H9 (cell line): ENCODE data around the gene WSCD1. TPM values are rescaled to one million over a fixed set of nuclear protein-coding genes. Genes with fewer than 3 reads are reported as not detected.

Experiments
- DNase-seq: peaks from one replicate; pipeline ENCODE4 v3.0.0-alpha.2; 2017
- H2AFZ ChIP-seq: one replicate; pipeline ENCODE4 v1.6.1; 2013; ENCODE audit warnings: mild to moderate bottlenecking, low read length, control low read depth, moderate library complexity
- H2AK5ac ChIP-seq: 2 replicates; pipeline ENCODE4 v1.6.1; 2013; ENCODE audit warnings: low read length, control low read depth, mixed read lengths; ENCODE audit not compliant: insufficient read length
- H2BK120ac ChIP-seq: one replicate; pipeline ENCODE4 v1.6.1; 2013; ENCODE audit warnings: low read depth, mild to moderate bottlenecking, low read length, control low read depth, inconsistent platforms; ENCODE audit not compliant: poor library complexity, severe bottlenecking
- H2BK12ac ChIP-seq: 2 replicates; pipeline ENCODE4 v1.6.1; 2013; ENCODE audit warnings: low read length, control low read depth, mixed read lengths, low read depth; ENCODE audit not compliant: insufficient read length
- H2BK15ac ChIP-seq: 2 replicates; pipeline ENCODE4 v1.6.1; 2013; ENCODE audit warnings: low read depth, low read length, control low read depth
- H2BK20ac ChIP-seq: one replicate; pipeline ENCODE4 v1.6.1; 2013; ENCODE audit warnings: low read depth, mild to moderate bottlenecking, low read length, control low read depth, inconsistent platforms; ENCODE audit not compliant: poor library complexity, severe bottlenecking
- H2BK5ac ChIP-seq: 2 replicates; pipeline ENCODE4 v1.6.1; 2013; ENCODE audit warnings: low read length, control low read depth, mixed read lengths; ENCODE audit not compliant: insufficient read length
- H3K14ac ChIP-seq: 2 replicates; pipeline ENCODE4 v1.6.1; 2013; ENCODE audit warnings: low read length, control low read depth; ENCODE audit not compliant: insufficient read depth
- H3K18ac ChIP-seq: 2 replicates; pipeline ENCODE4 v1.6.1; 2013; ENCODE audit warnings: low read depth, mild to moderate bottlenecking, mixed read lengths, low read length, control low read depth; ENCODE audit not compliant: insufficient read length
- H3K23ac ChIP-seq: 2 replicates; pipeline ENCODE4 v1.6.1; 2013; ENCODE audit warnings: low read length, control low read depth, mixed read lengths, low read depth; ENCODE audit not compliant: insufficient read length
- H3K23me2 ChIP-seq: 2 replicates; pipeline ENCODE4 v1.6.1; 2013; ENCODE audit warnings: low read depth, mild to moderate bottlenecking, mixed read lengths, low read length, control low read depth; ENCODE audit not compliant: insufficient read length, poor library complexity, severe bottlenecking
- H3K27ac ChIP-seq: 2 replicates; pipeline ENCODE4 v1.5.1; 2013; ENCODE audit warnings: low read length, control low read depth, mixed read lengths, low read depth; ENCODE audit not compliant: insufficient read length
- H3K27me3 ChIP-seq: 2 replicates; pipeline ENCODE4 v1.6.1; 2013; ENCODE audit warnings: low read length, control low read depth, inconsistent platforms; ENCODE audit not compliant: insufficient read depth
- H3K4ac ChIP-seq: 2 replicates; pipeline ENCODE4 v1.6.1; 2013; ENCODE audit warnings: low read depth, mild to moderate bottlenecking, control low read depth, inconsistent platforms, low read length, moderate library complexity
- H3K4me1 ChIP-seq: 2 replicates; pipeline ENCODE4 v1.6.1; 2013; ENCODE audit warnings: low read length, control low read depth, inconsistent platforms; ENCODE audit not compliant: insufficient read depth
- H3K4me2 ChIP-seq: 2 replicates; pipeline ENCODE4 v1.6.1; 2013; ENCODE audit warnings: low read length, control low read depth, mixed read lengths; ENCODE audit not compliant: insufficient read length, insufficient read depth
- H3K56ac ChIP-seq: 2 replicates; pipeline ENCODE4 v1.6.1; 2013; ENCODE audit warnings: low read depth, mild to moderate bottlenecking, mixed read lengths, low read length, control low read depth; ENCODE audit not compliant: insufficient read length
- H3K79me1 ChIP-seq: 2 replicates; pipeline ENCODE4 v1.6.1; 2013; ENCODE audit warnings: low read depth, mild to moderate bottlenecking, moderate library complexity, low read length, control low read depth, inconsistent platforms; ENCODE audit not compliant: insufficient read depth, poor library complexity, severe bottlenecking
- H3K79me2 ChIP-seq: 2 replicates; pipeline ENCODE4 v1.6.1; 2013; ENCODE audit warnings: low read length, control low read depth, inconsistent platforms; ENCODE audit not compliant: insufficient read depth
- H3K9ac ChIP-seq: 2 replicates; pipeline ENCODE4 v1.6.1; 2013; ENCODE audit warnings: low read length, control low read depth, mixed read lengths; ENCODE audit not compliant: insufficient read length; ENCODE audit errors: extremely low read depth
- H3K9me3 ChIP-seq: one replicate; pipeline ENCODE4 v1.6.1; 2013; ENCODE audit warnings: low read depth, low read length, inconsistent platforms; ENCODE audit not compliant: control insufficient read depth
- H3T11ph ChIP-seq: one replicate; pipeline ENCODE4 v1.6.1; 2013; ENCODE audit warnings: mild to moderate bottlenecking, low read length, control low read depth, inconsistent platforms
- H4K20me1 ChIP-seq: one replicate; pipeline ENCODE4 v1.6.1; 2013; ENCODE audit not compliant: control insufficient read depth, insufficient read length, insufficient read depth
- H4K5ac ChIP-seq: 2 replicates; pipeline ENCODE4 v1.6.1; 2013; ENCODE audit warnings: low read depth, mild to moderate bottlenecking, mixed read lengths, low read length, control low read depth; ENCODE audit not compliant: insufficient read length
- H4K8ac ChIP-seq: replicated peaks from 2 replicates; pipeline ENCODE4 v1.6.1; 2013; ENCODE audit warnings: low read length, control low read depth, mixed read lengths, low read depth; ENCODE audit not compliant: insufficient read length
- H4K91ac ChIP-seq: 2 replicates; pipeline ENCODE4 v1.6.1; 2013; ENCODE audit warnings: low read depth, mild to moderate bottlenecking, moderate library complexity, mixed read lengths, low read length, control low read depth; ENCODE audit not compliant: insufficient read length
- H3K27ac Mint-ChIP-seq, 3 experiments: 2 replicates in 2 of 3; 3 replicates in 1 of 3; pipeline ENCODE4 v1.8.0; 2020 to 2021; ENCODE audit warnings: mixed read lengths in 3 of 3, mild to moderate bottlenecking in 1 of 3, moderate library complexity in 1 of 3
- H3K27me3 Mint-ChIP-seq: 2 replicates; pipeline ENCODE4 v1.8.0; 2021; ENCODE audit warnings: low read depth, mild to moderate bottlenecking, moderate library complexity, mixed read lengths
- H3K36me3 Mint-ChIP-seq, 3 experiments: 2 replicates in 2 of 3; 3 replicates in 1 of 3; pipeline ENCODE4 v1.8.0; 2020 to 2021; ENCODE audit warnings: low read depth in 3 of 3, mixed read lengths in 3 of 3; ENCODE audit not compliant: insufficient read depth in 1 of 3
- H3K4me1 Mint-ChIP-seq, 2 experiments: 2 replicates each; pipeline ENCODE4 v1.8.0; 2020; ENCODE audit warnings: mixed read lengths in 2 of 2
- H3K4me3 Mint-ChIP-seq, 2 experiments: 2 replicates in 1 of 2; 3 replicates in 1 of 2; pipeline ENCODE4 v1.8.0; 2020 to 2021; ENCODE audit warnings: mild to moderate bottlenecking in 2 of 2, mixed read lengths in 2 of 2, moderate library complexity in 1 of 2
- H3K9me3 Mint-ChIP-seq, 2 experiments: 2 replicates in 1 of 2; 3 replicates in 1 of 2; pipeline ENCODE4 v1.8.0; 2020; ENCODE audit warnings: mild to moderate bottlenecking in 2 of 2, mixed read lengths in 2 of 2, moderate library complexity in 1 of 2
- CTCF ChIP-seq: fragments of 200-600 bp; sonication (generic); conservative IDR thresholded peaks from 3 replicates; pipeline ENCODE4 v1.8.0; 2021; ENCODE audit warnings: antibody characterized with exemption, mild to moderate bottlenecking
- WGBS: extraction: QIAGEN DNeasy Blood & Tissue Kit; methylation state at CpG from one replicate; pipeline ENCODE4 v1.1.7; 2013; ENCODE audit warnings: missing lambda C conversion rate, low lambda C conversion rate, mixed read lengths; ENCODE audit not compliant: insufficient read length; ENCODE audit errors: extremely low coverage; 5-methylcytosine and 5-hydroxymethylcytosine counted together
- total RNA-seq: library from RNA; stranded (reverse); gene quantifications from 2 replicates; pipeline ENCODE4 v1.2.1, GENCODE V29; 2021

WSCD1 gene
- total RNA-seq, 1 experiment from 2014 or later, result 33.6 TPM

- H2BK120ac ChIP-seq, result no peak overlapping the region
- no peaks in the 10 kb centered on the region for H3K4me1 ChIP-seq
- Mint-ChIP-seq H3K4me1 (no peaks in the 10 kb centered on the region), H3K27me3 (no peaks in the 10 kb centered on the region; the same call in 1 of the 2 replicates), H3K9me3 (no peaks in the 10 kb centered on the region), H3K27ac (no peak overlapping the region), H3K36me3 (no peaks in the 10 kb centered on the region), H3K4me3 (no peak overlapping the region)
- no peaks in the 10 kb centered on the region for H3K79me1 ChIP-seq
- no peak overlapping the region for H2BK5ac ChIP-seq
- no peak overlapping the region for H3K27ac ChIP-seq
- H2AFZ ChIP-seq, result no peak overlapping the region
- H3K27me3 ChIP-seq, result no peaks in the 10 kb centered on the region
- H3K23ac ChIP-seq, result no peak overlapping the region
- no peaks in the 10 kb centered on the region for H3K79me2 ChIP-seq
- H3K56ac ChIP-seq, result no peak overlapping the region
- no peaks in the 10 kb centered on the region for H3K23me2 ChIP-seq
- no peak overlapping the region for H2BK15ac ChIP-seq
- no peak overlapping the region for H4K8ac ChIP-seq
- no peak overlapping the region for H3K14ac ChIP-seq
- H4K91ac ChIP-seq, result no peak overlapping the region
- no CpG with 5 or more reads among the region's 1 CpG for WGBS
- no peak overlapping the region for H3K4ac ChIP-seq
- H3T11ph ChIP-seq, result no peak overlapping the region
- no peak overlapping the region for H2BK20ac ChIP-seq
- H2BK12ac ChIP-seq, result no peak overlapping the region
- no peak overlapping the region for H2AK5ac ChIP-seq
- no peak overlapping the region for H3K4me2 ChIP-seq
- no peak overlapping the region for H3K9ac ChIP-seq
- H3K18ac ChIP-seq, result no peak overlapping the region
- no peak for TF ChIP-seq CTCF
- no peaks in the 10 kb centered on the region for H3K9me3 ChIP-seq
- DNase-seq, result no peak
- H4K5ac ChIP-seq, result no peak overlapping the region
- no peaks in the 10 kb centered on the region for H4K20me1 ChIP-seq
These were observed 23.2 kb upstream of the WSCD1 start for GRCh38 chr17:6046931-6047330.
